Neural crest cell (in vitro differentiated cells): Measurements from ENCODE around the gene TMPRSS6. TPM values are rescaled to one million over a fixed set of nuclear protein-coding genes. Genes with fewer than 3 reads are reported as not detected.
A peak's percentile ranks its signal among the peaks of the same experiment; 100 is the strongest.

Experiments used
- DNase-seq: peaks from one replicate; pipeline ENCODE4 v3.0.0; 2021; ENCODE audit warnings: low read depth, mixed read lengths, low spot score
- H3K27ac Mint-ChIP-seq: one replicate; pipeline ENCODE4 v1.8.0; 2021; ENCODE audit warnings: mild to moderate bottlenecking, mixed read lengths; ENCODE audit not compliant: unreplicated experiment
- H3K27me3 Mint-ChIP-seq: 2 replicates; pipeline ENCODE4 v1.8.0; 2021; ENCODE audit warnings: low read depth, mild to moderate bottlenecking, mixed read lengths
- H3K36me3 Mint-ChIP-seq: 2 replicates; pipeline ENCODE4 v1.8.0; 2021; ENCODE audit warnings: low read depth, mild to moderate bottlenecking, mixed read lengths
- H3K4me1 Mint-ChIP-seq: 2 replicates; pipeline ENCODE4 v1.8.0; 2021; ENCODE audit warnings: mixed read lengths
- H3K4me3 Mint-ChIP-seq: one replicate; pipeline ENCODE4 v1.8.0; 2021; ENCODE audit warnings: mild to moderate bottlenecking, mixed read lengths
- H3K9me3 Mint-ChIP-seq: 2 replicates; pipeline ENCODE4 v1.8.0; 2021; ENCODE audit warnings: mixed read lengths
- total RNA-seq: library from RNA; stranded (reverse); gene quantifications from 2 replicates; pipeline ENCODE4 v1.2.1, GENCODE V29; 2021
- TF ChIP-seq, protein P1 (sequence below): fragments of 200-600 bp; sonication (generic); conservative IDR thresholded peaks from 2 replicates; pipeline ENCODE4 v1.5.0; 2021; ENCODE audit warnings: antibody characterized with exemption, mild to moderate bottlenecking

TMPRSS6 gene
- total RNA-seq, 1 donor from 2014 or later: not detected

DNA sequence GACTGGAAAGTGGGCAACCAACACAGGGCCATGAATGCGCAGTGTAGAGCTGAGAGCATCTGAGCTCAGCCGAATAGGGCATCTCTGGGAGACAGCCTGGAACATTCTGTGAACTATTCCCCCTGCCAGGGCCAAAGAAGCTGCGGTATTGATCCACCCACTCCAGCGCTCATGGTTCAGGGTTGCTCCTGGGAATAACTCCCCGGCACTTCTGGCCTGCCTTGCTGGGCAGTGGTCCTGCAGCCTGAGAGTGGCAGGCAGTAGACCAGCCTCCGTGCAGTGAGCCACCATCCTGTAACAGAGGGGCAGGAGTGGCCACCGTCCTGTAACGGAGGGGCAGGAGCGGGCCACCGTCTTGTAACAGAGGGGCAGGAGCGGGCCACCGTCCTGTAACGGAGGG lies 12.2 kb downstream of the TMPRSS6 start:
- Mint-ChIP-seq H3K27ac (no peak overlapping the region), H3K4me3 (peak overlapping the region; percentile 70), H3K9me3 (no peaks in the 10 kb centered on the region), H3K4me1 (peaks cover 4% of the 10 kb centered on the region), H3K27me3 (peaks cover 51% of the 10 kb centered on the region), H3K36me3 (no peaks in the 10 kb centered on the region)
- TF ChIP-seq, protein P1, sequence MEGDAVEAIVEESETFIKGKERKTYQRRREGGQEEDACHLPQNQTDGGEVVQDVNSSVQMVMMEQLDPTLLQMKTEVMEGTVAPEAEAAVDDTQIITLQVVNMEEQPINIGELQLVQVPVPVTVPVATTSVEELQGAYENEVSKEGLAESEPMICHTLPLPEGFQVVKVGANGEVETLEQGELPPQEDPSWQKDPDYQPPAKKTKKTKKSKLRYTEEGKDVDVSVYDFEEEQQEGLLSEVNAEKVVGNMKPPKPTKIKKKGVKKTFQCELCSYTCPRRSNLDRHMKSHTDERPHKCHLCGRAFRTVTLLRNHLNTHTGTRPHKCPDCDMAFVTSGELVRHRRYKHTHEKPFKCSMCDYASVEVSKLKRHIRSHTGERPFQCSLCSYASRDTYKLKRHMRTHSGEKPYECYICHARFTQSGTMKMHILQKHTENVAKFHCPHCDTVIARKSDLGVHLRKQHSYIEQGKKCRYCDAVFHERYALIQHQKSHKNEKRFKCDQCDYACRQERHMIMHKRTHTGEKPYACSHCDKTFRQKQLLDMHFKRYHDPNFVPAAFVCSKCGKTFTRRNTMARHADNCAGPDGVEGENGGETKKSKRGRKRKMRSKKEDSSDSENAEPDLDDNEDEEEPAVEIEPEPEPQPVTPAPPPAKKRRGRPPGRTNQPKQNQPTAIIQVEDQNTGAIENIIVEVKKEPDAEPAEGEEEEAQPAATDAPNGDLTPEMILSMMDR: no peak
- DNase-seq: no peak

DNA sequence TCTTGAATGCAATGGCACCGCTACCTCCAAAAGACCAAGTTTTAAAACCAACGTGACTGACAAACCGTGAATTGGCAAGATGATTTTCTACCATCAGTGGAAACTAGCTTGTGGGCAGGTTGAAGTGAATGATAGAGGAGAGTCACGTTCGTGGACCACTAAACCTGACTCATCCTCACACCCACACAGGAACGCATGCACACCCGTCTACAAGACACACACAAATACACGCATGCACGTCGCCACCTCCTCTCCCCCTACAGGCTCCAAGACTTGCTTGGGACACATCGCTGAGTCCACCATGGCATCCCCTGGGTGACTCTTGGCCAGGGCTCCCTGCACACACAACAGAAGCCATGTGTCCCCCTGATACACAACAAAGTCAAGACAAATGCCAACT lies 14.4 kb downstream of the TMPRSS6 start:
- no peak for DNase-seq
- Mint-ChIP-seq H3K27me3 (peaks cover 49% of the 10 kb centered on the region), H3K27ac (no peak overlapping the region), H3K4me1 (peaks cover 4% of the 10 kb centered on the region), H3K36me3 (no peaks in the 10 kb centered on the region), H3K9me3 (no peaks in the 10 kb centered on the region), H3K4me3 (peak overlapping the region; percentile 13)
- TF ChIP-seq, protein P1: no peak

DNA sequence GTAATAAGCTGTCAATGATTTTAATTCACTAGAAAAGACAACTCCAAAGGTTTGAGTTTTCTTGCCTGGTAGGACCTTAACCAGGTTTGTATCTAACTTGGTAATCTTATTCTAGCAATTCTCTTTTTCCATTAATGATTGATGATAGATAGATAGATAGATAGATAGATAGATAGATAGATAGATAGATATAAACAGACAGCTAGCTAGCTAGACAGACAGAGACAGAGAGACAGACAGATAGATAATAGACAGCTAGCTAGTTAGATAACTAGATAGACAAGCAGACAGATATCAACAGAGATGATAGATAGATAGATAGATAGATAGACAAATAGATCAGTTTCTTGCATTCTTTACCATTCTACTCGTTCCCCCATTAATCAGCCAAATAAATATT lies 15.3 kb downstream of the TMPRSS6 start:
- TF ChIP-seq, protein P1: no peak
- H3K27me3 Mint-ChIP-seq: peaks cover 45% of the 10 kb centered on the region

DNA sequence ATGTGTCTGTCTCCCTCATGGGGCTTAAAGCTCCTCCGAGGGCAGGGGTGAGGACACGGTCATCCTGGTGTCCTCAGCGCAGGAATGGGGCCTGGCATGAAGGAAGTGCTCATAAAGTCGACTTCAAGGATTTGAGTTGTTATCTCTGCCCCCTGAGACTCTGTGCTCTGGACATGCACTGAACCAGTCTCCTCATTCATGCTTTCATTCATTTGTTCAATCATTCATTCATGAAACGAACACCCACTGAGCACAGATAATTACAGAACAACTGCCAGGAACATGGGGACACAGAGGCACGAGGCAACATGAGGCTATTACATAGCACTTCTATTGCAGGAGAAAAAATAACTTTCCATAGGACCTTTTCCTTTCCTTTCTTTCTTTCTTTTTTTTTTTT lies 16.5 kb downstream of the TMPRSS6 start:
- TF ChIP-seq, protein P1: no peak
- peak overlapping the region; percentile 62 for H3K27ac Mint-ChIP-seq
- peaks cover 43% of the 10 kb centered on the region for H3K27me3 Mint-ChIP-seq
- H3K4me1 Mint-ChIP-seq: peaks cover 4% of the 10 kb centered on the region
- no peak overlapping the region for H3K4me3 Mint-ChIP-seq
- no peaks in the 10 kb centered on the region for H3K9me3 Mint-ChIP-seq
- no peaks in the 10 kb centered on the region for H3K36me3 Mint-ChIP-seq
- DNase-seq: no peak

More for the DNA sequence above, 15.3 kb downstream of the TMPRSS6 start:
- no peak overlapping the region for H3K27ac Mint-ChIP-seq
- no peaks in the 10 kb centered on the region for H3K9me3 Mint-ChIP-seq
- no peak overlapping the region for H3K4me3 Mint-ChIP-seq
- peaks cover 4% of the 10 kb centered on the region for H3K4me1 Mint-ChIP-seq
- DNase-seq: no peak
- H3K36me3 Mint-ChIP-seq: no peaks in the 10 kb centered on the region

DNA sequence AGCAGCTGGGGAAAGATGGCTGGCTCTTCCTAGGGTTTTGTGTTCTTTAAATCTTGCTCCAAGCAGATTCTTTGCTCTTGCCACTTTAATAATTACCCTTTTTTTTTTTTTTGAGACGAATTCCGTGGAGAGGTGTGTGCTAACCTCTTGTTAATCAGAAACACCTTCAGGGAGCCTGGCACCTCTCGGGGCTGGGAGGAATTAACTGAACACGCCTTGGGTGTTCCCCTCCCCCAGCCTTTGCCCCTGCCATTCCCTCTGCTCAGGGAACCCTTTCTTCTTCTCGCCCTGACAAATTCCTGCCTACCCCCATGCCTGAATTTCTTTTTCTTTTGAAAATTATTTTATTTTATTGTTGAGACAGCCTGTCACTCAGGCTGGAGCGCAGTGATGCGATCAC lies 17.5 kb downstream of the TMPRSS6 start:
- peaks cover 38% of the 10 kb centered on the region for H3K27me3 Mint-ChIP-seq
- H3K4me3 Mint-ChIP-seq: no peak overlapping the region
- no peaks in the 10 kb centered on the region for H3K9me3 Mint-ChIP-seq
- TF ChIP-seq, protein P1: no peak
- H3K27ac Mint-ChIP-seq: no peak overlapping the region
- H3K36me3 Mint-ChIP-seq: no peaks in the 10 kb centered on the region
- no peak for DNase-seq
- H3K4me1 Mint-ChIP-seq: peaks cover 4% of the 10 kb centered on the region
